Right lobe of liver (tissue), 4 donors: Measurements from ENCODE around the gene MEIS2.

Experiments used
- CTCF ChIP-seq, 4 donors: fragments of 200-600 bp in 3 of 4; fragments of 450-650 bp in 1 of 4; IDR thresholded peaks; one replicate each; pipeline versions ENCODE4 v1.5.1 to v1.8.0; 2016 to 2022; ENCODE audit warnings: antibody characterized with exemption in 4 of 4, mild to moderate bottlenecking in 2 of 4
- POLR2A ChIP-seq: fragments of 450-650 bp; IDR thresholded peaks from one replicate; pipeline ENCODE4 v1.6.1; 2017; ENCODE audit warnings: antibody characterized with exemption, mild to moderate bottlenecking
- donor health status: DM: no; HTN: no; CAD: no.
- donor health status: DM: no; HTN: no; CAD: no.
- donor health status: DM: no; HTN: yes; CAD: no.

- no peak for TF ChIP-seq POLR2A
- no peak for TF ChIP-seq CTCF (IDR thresholded peaks at IDR 0.05)
Measured at GRCh38 chr15:37093480-37094332, 6.6 kb downstream of the MEIS2 start.
